ENCODE results near the gene POLR2L. TPM values are rescaled to one million over a fixed set of nuclear protein-coding genes. Genes with fewer than 3 reads are reported as not detected.

POLR2L gene
- total RNA-seq, 1 experiment from 2014 or later: 211 TPM

DNA sequence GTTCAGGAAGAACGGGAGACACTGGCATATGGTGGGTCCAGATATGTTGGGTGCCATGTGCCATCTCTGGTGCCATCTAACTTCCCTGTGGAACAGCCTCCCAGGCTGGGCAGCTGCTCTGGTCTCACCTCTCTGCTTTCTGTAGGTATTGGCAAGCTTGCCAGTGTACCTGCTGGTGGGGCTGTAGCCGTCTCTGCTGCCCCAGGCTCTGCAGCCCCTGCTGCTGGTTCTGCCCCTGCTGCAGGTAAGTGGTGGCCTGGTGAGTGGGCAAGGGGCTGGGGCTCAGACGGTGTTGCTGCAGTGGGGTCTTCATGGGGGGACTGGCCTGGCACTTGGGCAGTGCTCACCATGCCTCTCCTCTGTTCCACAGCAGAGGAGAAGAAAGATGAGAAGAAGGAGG, 29.9 kb downstream of the POLR2L start:
- peaks cover 21 to 38% of the 10 kb centered on the region in 2 experiments for H3K36me3 ChIP-seq (ENCODE audit: control insufficient read depth in 1 of 2, insufficient read depth in 2 of 2, low read length in 2 of 2)
- no peak for TF ChIP-seq JUND (IDR thresholded peaks at IDR 0.05)
- TF ChIP-seq FOSL1 (IDR thresholded peaks at IDR 0.05; ENCODE audit: low read depth): no peak
- no peak for TF ChIP-seq POLR2AphosphoS5 (IDR thresholded peaks at IDR 0.05; ENCODE audit: low read depth, low read length)
- TF ChIP-seq, protein P1, sequence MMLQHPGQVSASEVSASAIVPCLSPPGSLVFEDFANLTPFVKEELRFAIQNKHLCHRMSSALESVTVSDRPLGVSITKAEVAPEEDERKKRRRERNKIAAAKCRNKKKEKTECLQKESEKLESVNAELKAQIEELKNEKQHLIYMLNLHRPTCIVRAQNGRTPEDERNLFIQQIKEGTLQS (IDR thresholded peaks at IDR 0.05): no peak
- TF ChIP-seq ELF1 (IDR thresholded peaks at IDR 0.05; ENCODE audit: borderline replicate concordance, low read depth): no peak
- TF ChIP-seq ZNF274 (IDR thresholded peaks at IDR 0.05; ENCODE audit: low read depth, low read length): no peak
- no peak for TF ChIP-seq EZH2phosphoT487 (IDR thresholded peaks at IDR 0.05; ENCODE audit: borderline replicate concordance)
- no peak for TF ChIP-seq REST (IDR thresholded peaks at IDR 0.05; ENCODE audit: low read depth)
- no peak for TF ChIP-seq CBX3 (IDR thresholded peaks at IDR 0.05; ENCODE audit: low read depth)
- TF ChIP-seq RAD21 (IDR thresholded peaks at IDR 0.05; ENCODE audit: low read depth): no peak
- no peak for TF ChIP-seq CEBPB (IDR thresholded peaks at IDR 0.05; ENCODE audit: low read depth)
- TF ChIP-seq ZFX (IDR thresholded peaks at IDR 0.05): no peak
- TF ChIP-seq EGR1 (IDR thresholded peaks at IDR 0.05; ENCODE audit: low read depth): no peak
- no peak for TF ChIP-seq SP1 (IDR thresholded peaks at IDR 0.05; ENCODE audit: low read depth)
- no peak for TF ChIP-seq EZH2 (IDR thresholded peaks at IDR 0.05)
- no peak for TF ChIP-seq SRF (IDR thresholded peaks at IDR 0.05; ENCODE audit: low read depth)
- TF ChIP-seq, protein P2, sequence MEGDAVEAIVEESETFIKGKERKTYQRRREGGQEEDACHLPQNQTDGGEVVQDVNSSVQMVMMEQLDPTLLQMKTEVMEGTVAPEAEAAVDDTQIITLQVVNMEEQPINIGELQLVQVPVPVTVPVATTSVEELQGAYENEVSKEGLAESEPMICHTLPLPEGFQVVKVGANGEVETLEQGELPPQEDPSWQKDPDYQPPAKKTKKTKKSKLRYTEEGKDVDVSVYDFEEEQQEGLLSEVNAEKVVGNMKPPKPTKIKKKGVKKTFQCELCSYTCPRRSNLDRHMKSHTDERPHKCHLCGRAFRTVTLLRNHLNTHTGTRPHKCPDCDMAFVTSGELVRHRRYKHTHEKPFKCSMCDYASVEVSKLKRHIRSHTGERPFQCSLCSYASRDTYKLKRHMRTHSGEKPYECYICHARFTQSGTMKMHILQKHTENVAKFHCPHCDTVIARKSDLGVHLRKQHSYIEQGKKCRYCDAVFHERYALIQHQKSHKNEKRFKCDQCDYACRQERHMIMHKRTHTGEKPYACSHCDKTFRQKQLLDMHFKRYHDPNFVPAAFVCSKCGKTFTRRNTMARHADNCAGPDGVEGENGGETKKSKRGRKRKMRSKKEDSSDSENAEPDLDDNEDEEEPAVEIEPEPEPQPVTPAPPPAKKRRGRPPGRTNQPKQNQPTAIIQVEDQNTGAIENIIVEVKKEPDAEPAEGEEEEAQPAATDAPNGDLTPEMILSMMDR (IDR thresholded peaks at IDR 0.05 in 2 of 3, conservative IDR thresholded peaks at IDR 0.05 in 1 of 3; ENCODE audit: borderline replicate concordance in 1 of 3, insufficient read depth in 1 of 3, low read depth in 2 of 3, low read length in 2 of 3): no peak
- no peak for TF ChIP-seq TCF7L2 (IDR thresholded peaks at IDR 0.05; ENCODE audit: borderline replicate concordance, extremely low read depth, insufficient read depth, insufficient read length)
- no peak for TF ChIP-seq MAX (IDR thresholded peaks at IDR 0.05)
- TF ChIP-seq POLR2A (IDR thresholded peaks at IDR 0.05; ENCODE audit: borderline replicate concordance, extremely low read depth, insufficient read depth, insufficient read length): no peak
- CTCF ChIA-PET: no interaction called here
- POLR2A ChIA-PET: interaction anchor here (1.8 kb wide), 1 partner anchor 7 kb away, joined by 9 read pairs; the partner anchor contains the start of gene PNPLA2
- no peak overlapping the region for H2AFZ ChIP-seq (ENCODE audit: low read depth, low read length, poor library complexity, severe bottlenecking)
- peak overlapping the region; percentile 93 for H3K27ac ChIP-seq (ENCODE audit: low read depth, low read length)
- RAD21 ChIA-PET (ENCODE audit: low non-redundant PET in 1 of 2, low total read pairs in 2 of 2, uncharacterized antibody in 2 of 2, unreplicated experiment in 2 of 2): no interaction called here
- BruUV-seq (replicated peaks): no TSS peak
- no peak overlapping the region; a peak in 1 of 4 replicates for H3K4me3 ChIP-seq (replicated peaks in 1 of 2; ENCODE audit: low read depth in 1 of 2, low read length in 2 of 2)
- intact Hi-C loops (cut with micrococcal nuclease): no loop called here
- H3K27me3 ChIP-seq (ENCODE audit: insufficient read depth, low read length): no peaks in the 10 kb centered on the region
- H4K20me1 ChIP-seq (ENCODE audit: insufficient read depth): peaks cover 17% of the 10 kb centered on the region; the same call in 1 of the 2 replicates
- H3K9me2 ChIP-seq (ENCODE audit: insufficient read depth): no peaks in the 10 kb centered on the region
- no peak for DNase-seq (ENCODE audit: low read depth, low spot score)
- H3K9ac ChIP-seq (ENCODE audit: low read length): peak overlapping the region; percentile 100; the same call in 1 of the 2 replicates
- peak overlapping the region; percentile 88 for H3K4me2 ChIP-seq (ENCODE audit: low read length)
- no peaks in the 10 kb centered on the region for H3K9me3 ChIP-seq (ENCODE audit: control insufficient read depth in 1 of 2, insufficient read depth in 1 of 2, low read depth in 1 of 2, low read length in 2 of 2)
- H3K4me1 ChIP-seq (ENCODE audit: control insufficient read depth in 1 of 2, insufficient read depth in 2 of 2, low read length in 2 of 2): peaks cover 17 to 55% of the 10 kb centered on the region in 2 experiments
- no peak for ATAC-seq
- peaks cover 52% of the 10 kb centered on the region for H3K79me2 ChIP-seq (ENCODE audit: insufficient read depth, low read length)
